ENCODE data around the gene TMEM51. TPM values are rescaled to one million over a fixed set of nuclear protein-coding genes. Genes with fewer than 3 reads are reported as not detected.

TMEM51 gene
- total and polyA plus RNA-seq, 9 of the 15 experiments (the other 6 are each of a cell fraction or from before 2014, with no cell fraction given), result 0.06 to 1.4 (median 0.58) TPM

DNA sequence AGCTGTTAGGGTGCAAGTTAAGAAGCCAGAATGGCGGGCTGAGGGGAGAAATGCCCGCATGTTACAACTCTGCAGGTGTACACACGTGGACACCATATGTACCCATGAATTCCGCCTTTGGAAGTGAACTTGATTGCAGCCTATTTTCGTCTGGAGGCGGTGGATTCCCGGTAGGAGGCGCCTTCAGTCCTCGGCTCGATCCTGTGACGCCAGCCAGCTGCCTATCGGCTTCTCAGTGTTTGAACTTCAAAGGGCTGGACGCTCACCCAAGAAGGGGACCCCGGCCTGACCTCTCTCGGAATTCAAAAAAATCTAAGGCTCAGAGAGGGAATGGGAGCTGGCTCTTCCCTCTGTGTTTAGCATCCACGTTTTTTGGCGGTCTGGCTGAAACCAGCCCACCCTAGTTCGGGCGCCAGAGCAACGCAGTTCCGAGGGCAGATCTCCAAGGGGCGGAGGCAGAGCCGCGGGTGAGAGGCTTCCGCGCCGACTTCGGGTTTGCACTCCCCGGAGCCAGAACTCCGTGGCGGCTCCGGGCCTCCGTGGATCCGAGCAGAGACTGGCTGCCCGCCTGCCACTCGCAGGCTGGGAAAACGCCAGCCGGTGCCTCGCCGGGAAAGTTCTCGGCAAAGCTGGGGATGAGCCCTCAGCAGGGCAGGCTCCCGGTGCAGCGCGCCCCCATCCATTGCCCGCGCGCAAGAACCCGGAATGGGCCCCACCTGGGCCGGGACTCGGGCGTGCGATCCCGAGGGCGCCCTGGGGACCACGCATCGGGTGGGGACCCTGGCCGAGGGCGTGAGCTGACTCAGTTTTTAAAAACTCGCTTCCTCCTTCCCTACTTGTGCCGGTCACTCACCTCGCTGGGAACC is 996 bp upstream of the TMEM51 start (continued):
- TF ChIP-seq, protein P1, sequence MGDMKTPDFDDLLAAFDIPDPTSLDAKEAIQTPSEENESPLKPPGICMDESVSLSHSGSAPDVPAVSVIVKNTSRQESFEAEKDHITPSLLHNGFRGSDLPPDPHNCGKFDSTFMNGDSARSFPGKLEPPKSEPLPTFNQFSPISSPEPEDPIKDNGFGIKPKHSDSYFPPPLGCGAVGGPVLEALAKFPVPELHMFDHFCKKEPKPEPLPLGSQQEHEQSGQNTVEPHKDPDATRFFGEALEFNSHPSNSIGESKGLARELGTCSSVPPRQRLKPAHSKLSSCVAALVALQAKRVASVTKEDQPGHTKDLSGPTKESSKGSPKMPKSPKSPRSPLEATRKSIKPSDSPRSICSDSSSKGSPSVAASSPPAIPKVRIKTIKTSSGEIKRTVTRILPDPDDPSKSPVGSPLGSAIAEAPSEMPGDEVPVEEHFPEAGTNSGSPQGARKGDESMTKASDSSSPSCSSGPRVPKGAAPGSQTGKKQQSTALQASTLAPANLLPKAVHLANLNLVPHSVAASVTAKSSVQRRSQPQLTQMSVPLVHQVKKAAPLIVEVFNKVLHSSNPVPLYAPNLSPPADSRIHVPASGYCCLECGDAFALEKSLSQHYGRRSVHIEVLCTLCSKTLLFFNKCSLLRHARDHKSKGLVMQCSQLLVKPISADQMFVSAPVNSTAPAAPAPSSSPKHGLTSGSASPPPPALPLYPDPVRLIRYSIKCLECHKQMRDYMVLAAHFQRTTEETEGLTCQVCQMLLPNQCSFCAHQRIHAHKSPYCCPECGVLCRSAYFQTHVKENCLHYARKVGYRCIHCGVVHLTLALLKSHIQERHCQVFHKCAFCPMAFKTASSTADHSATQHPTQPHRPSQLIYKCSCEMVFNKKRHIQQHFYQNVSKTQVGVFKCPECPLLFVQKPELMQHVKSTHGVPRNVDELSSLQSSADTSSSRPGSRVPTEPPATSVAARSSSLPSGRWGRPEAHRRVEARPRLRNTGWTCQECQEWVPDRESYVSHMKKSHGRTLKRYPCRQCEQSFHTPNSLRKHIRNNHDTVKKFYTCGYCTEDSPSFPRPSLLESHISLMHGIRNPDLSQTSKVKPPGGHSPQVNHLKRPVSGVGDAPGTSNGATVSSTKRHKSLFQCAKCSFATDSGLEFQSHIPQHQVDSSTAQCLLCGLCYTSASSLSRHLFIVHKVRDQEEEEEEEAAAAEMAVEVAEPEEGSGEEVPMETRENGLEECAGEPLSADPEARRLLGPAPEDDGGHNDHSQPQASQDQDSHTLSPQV (IDR thresholded peaks at IDR 0.05), result no peak
- TF ChIP-seq, protein P2, sequence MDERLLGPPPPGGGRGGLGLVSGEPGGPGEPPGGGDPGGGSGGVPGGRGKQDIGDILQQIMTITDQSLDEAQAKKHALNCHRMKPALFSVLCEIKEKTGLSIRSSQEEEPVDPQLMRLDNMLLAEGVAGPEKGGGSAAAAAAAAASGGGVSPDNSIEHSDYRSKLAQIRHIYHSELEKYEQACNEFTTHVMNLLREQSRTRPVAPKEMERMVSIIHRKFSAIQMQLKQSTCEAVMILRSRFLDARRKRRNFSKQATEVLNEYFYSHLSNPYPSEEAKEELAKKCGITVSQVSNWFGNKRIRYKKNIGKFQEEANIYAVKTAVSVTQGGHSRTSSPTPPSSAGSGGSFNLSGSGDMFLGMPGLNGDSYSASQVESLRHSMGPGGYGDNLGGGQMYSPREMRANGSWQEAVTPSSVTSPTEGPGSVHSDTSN (CRISPR knock-in tag; IDR thresholded peaks at IDR 0.05; ENCODE audit: low read depth), result no peak
- TF ChIP-seq, protein P2 (tag; conservative IDR thresholded peaks at IDR 0.05; ENCODE audit: low read depth), result no peak
- TF ChIP-seq RCOR1 (IDR thresholded peaks at IDR 0.05; ENCODE audit: borderline replicate concordance in 1 of 2, low read depth in 2 of 2, low read length in 2 of 2) (peak in 1 of 2 experiments; percentile 62; a peak in 1 of 4 replicates), KAT7 (CRISPR knock-in tag; IDR thresholded peaks at IDR 0.05; ENCODE audit: borderline replicate concordance) (no peak), EZH2 (IDR thresholded peaks at IDR 0.05; ENCODE audit: borderline replicate concordance, low read depth, low read length) (0 out of 2 replicates have a peak, but pooled peaks have one; percentile 19), ARNT (IDR thresholded peaks at IDR 0.05) (no peak), MYC (IDR thresholded peaks at IDR 0.05; ENCODE audit: low read depth, low read length) (peak; percentile 58), MYC (CRISPR knock-in tag; IDR thresholded peaks at IDR 0.05; ENCODE audit: borderline replicate concordance, low read depth) (peak; percentile 26; the same call in 1 of the 2 replicates), STAT5A (IDR thresholded peaks at IDR 0.05; ENCODE audit: borderline replicate concordance, low read length) (no peak), MXI1 (IDR thresholded peaks at IDR 0.05; ENCODE audit: low read depth, low read length) (no peak), CBX5 (IDR thresholded peaks at IDR 0.05; ENCODE audit: borderline replicate concordance, low read depth) (no peak), HEY1 (CRISPR knock-in tag; IDR thresholded peaks at IDR 0.05; ENCODE audit: borderline replicate concordance) (no peak), DPF2 (IDR thresholded peaks at IDR 0.05) (no peak), ZNF311 (CRISPR knock-in tag; IDR thresholded peaks at IDR 0.05) (no peak), DNMT1 (IDR thresholded peaks at IDR 0.05) (no peak)
- TF ChIP-seq, protein P3, sequence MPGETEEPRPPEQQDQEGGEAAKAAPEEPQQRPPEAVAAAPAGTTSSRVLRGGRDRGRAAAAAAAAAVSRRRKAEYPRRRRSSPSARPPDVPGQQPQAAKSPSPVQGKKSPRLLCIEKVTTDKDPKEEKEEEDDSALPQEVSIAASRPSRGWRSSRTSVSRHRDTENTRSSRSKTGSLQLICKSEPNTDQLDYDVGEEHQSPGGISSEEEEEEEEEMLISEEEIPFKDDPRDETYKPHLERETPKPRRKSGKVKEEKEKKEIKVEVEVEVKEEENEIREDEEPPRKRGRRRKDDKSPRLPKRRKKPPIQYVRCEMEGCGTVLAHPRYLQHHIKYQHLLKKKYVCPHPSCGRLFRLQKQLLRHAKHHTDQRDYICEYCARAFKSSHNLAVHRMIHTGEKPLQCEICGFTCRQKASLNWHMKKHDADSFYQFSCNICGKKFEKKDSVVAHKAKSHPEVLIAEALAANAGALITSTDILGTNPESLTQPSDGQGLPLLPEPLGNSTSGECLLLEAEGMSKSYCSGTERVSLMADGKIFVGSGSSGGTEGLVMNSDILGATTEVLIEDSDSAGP (CRISPR knock-in tag; IDR thresholded peaks at IDR 0.05), result no peak
- TF ChIP-seq, protein P4, sequence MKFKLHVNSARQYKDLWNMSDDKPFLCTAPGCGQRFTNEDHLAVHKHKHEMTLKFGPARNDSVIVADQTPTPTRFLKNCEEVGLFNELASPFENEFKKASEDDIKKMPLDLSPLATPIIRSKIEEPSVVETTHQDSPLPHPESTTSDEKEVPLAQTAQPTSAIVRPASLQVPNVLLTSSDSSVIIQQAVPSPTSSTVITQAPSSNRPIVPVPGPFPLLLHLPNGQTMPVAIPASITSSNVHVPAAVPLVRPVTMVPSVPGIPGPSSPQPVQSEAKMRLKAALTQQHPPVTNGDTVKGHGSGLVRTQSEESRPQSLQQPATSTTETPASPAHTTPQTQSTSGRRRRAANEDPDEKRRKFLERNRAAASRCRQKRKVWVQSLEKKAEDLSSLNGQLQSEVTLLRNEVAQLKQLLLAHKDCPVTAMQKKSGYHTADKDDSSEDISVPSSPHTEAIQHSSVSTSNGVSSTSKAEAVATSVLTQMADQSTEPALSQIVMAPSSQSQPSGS (CRISPR knock-in tag; IDR thresholded peaks at IDR 0.05), result no peak
